H1 (cell line): ENCODE results near the gene ERICH6. TPM values are rescaled to one million over a fixed set of nuclear protein-coding genes. Genes with fewer than 3 reads are reported as not detected.

Experiments
- CTCF ChIA-PET: fragments of 300-600 bp; sonication (Branson Sonifier 250); formaldehyde crosslinking; loops from one replicate; lab custom pipeline; 2021; ENCODE audit not compliant: partially characterized antibody; lab: Charles Lee
- POLR2A ChIA-PET: fragments of 300-600 bp; sonication (Branson Sonifier 250); formaldehyde crosslinking; loops from one replicate; lab custom pipeline; 2021; ENCODE audit warnings: inconsistent platforms; ENCODE audit not compliant: partially characterized antibody; lab: Charles Lee
- DNase-seq, 2 experiments: peaks; one replicate each; pipeline versions ENCODE4 v3.0.0 to v3.0.0-alpha.2; 2010 to 2022; ENCODE audit warnings: low spot score in 2 of 2, low read depth in 1 of 2, mixed read lengths in 1 of 2
- FAIRE-seq: peaks from 2 replicates; lab custom pipeline; 2011; peaks lifted over from hg19 to GRCh38; lab: Jason Lieb, UNC
- H2AFZ ChIP-seq: 2 replicates; pipeline ENCODE4 v1.8.1; 2012; ENCODE audit warnings: low read length, inconsistent platforms
- H2AK5ac ChIP-seq: 2 replicates; pipeline ENCODE4 v1.6.1; 2013; ENCODE audit warnings: low read depth, low read length
- H2BK120ac ChIP-seq: replicated peaks from 2 replicates; pipeline ENCODE3; 2013; ENCODE audit warnings: low read depth, low read length, inconsistent platforms
- H2BK12ac ChIP-seq: 2 replicates; pipeline ENCODE4 v1.6.1; 2013; ENCODE audit warnings: low read depth, low read length
- H2BK15ac ChIP-seq: 2 replicates; pipeline ENCODE4 v1.6.1; 2013; ENCODE audit warnings: low read length
- H2BK20ac ChIP-seq: 2 replicates; pipeline ENCODE4 v1.6.1; 2013; ENCODE audit warnings: low read length
- H2BK5ac ChIP-seq: 2 replicates; pipeline ENCODE4 v1.6.1; 2013; ENCODE audit warnings: low read depth, low read length
- H3K14ac ChIP-seq: 2 replicates; pipeline ENCODE4 v1.6.1; 2013; ENCODE audit warnings: inconsistent platforms; ENCODE audit not compliant: insufficient read length
- H3K18ac ChIP-seq: 2 replicates; pipeline ENCODE4 v1.6.1; 2013; ENCODE audit warnings: low read length; ENCODE audit errors: extremely low read depth
- H3K23ac ChIP-seq: 2 replicates; pipeline ENCODE4 v1.6.1; 2013; ENCODE audit warnings: inconsistent platforms; ENCODE audit not compliant: insufficient read length
- H3K23me2 ChIP-seq: 2 replicates; pipeline ENCODE4 v1.6.1; 2013; ENCODE audit warnings: low read depth, low read length
- H3K27ac ChIP-seq: 2 replicates; pipeline ENCODE4 v1.6.1; 2011; ENCODE audit warnings: low read depth, low read length, inconsistent platforms
- H3K27me3 ChIP-seq, 4 experiments: replicated peaks in 1 of 4; 1 replicate in 1 of 4; 2 replicates in 3 of 4; pipeline versions ENCODE4 v1.6.1 to v1.8.1; 2011 to 2013; ENCODE audit warnings: low read length in 3 of 4, mild to moderate bottlenecking in 3 of 4, inconsistent platforms in 2 of 4, mixed read lengths in 2 of 4, moderate library complexity in 1 of 4; ENCODE audit not compliant: control insufficient read depth in 3 of 4, insufficient read depth in 3 of 4; ENCODE audit errors: extremely low read depth in 1 of 4
- H3K36me3 ChIP-seq, 4 experiments: 2 replicates each; pipeline versions ENCODE4 v1.6.1 to v1.8.1; 2011 to 2013; ENCODE audit warnings: mild to moderate bottlenecking in 4 of 4, low read length in 3 of 4, moderate library complexity in 2 of 4, control low read depth in 1 of 4, inconsistent platforms in 1 of 4; ENCODE audit not compliant: insufficient read depth in 4 of 4, control insufficient read depth in 2 of 4
- H3K4ac ChIP-seq: replicated peaks from 2 replicates; pipeline ENCODE3; 2013; ENCODE audit warnings: low read length, low read depth, mixed read lengths, inconsistent platforms; ENCODE audit not compliant: insufficient read length
- H3K4me1 ChIP-seq, 4 experiments: replicated peaks in 1 of 4; 1 replicate in 1 of 4; 2 replicates in 3 of 4; pipeline versions ENCODE4 v1.6.1 to v1.8.1; 2011 to 2013; ENCODE audit warnings: low read length in 3 of 4, inconsistent platforms in 2 of 4, mixed read lengths in 1 of 4; ENCODE audit not compliant: insufficient read depth in 4 of 4, control insufficient read depth in 3 of 4
- H3K4me2 ChIP-seq, 2 experiments: 2 replicates each; pipeline versions ENCODE4 v1.6.1 to v1.8.1; 2011 to 2013; ENCODE audit warnings: low read depth in 2 of 2, low read length in 2 of 2, control low read depth in 1 of 2, inconsistent platforms in 1 of 2, mild to moderate bottlenecking in 1 of 2; ENCODE audit not compliant: insufficient read depth in 1 of 2
- H3K4me3 ChIP-seq, 4 experiments: fragments of 200-600, 300-600 bp in 1 of 4; sonication (generic), shearing (Covaris generic), sonication (Bioruptor Twin) in 1 of 4; 2 replicates each; pipeline versions ENCODE4 v1.5.1 to v1.8.1; 2011 to 2016; ENCODE audit warnings: low read length in 4 of 4, low read depth in 3 of 4, control low read depth in 2 of 4, inconsistent platforms in 2 of 4, mild to moderate bottlenecking in 2 of 4, mixed read lengths in 1 of 4, moderate library complexity in 1 of 4; ENCODE audit not compliant: insufficient read depth in 2 of 4; ENCODE audit errors: extremely low read depth in 1 of 4
- H3K56ac ChIP-seq: replicated peaks from 2 replicates; pipeline ENCODE3; 2013; ENCODE audit warnings: low read depth, mild to moderate bottlenecking, mixed read lengths, low read length, inconsistent platforms; ENCODE audit not compliant: insufficient read length
- H3K79me1 ChIP-seq: 2 replicates; pipeline ENCODE4 v1.6.1; 2013; ENCODE audit warnings: low read depth, low read length, control low read depth
- H3K79me2 ChIP-seq, 2 experiments: 2 replicates each; pipeline versions ENCODE4 v1.6.1 to v1.8.1; 2012 to 2013; ENCODE audit warnings: low read length in 2 of 2, mild to moderate bottlenecking in 2 of 2, inconsistent platforms in 1 of 2; ENCODE audit not compliant: insufficient read depth in 2 of 2, control insufficient read depth in 1 of 2
- H3K9ac ChIP-seq, 4 experiments: replicated peaks in 1 of 4; 1 replicate in 1 of 4; 2 replicates in 3 of 4; pipeline versions ENCODE4 v1.6.1 to v1.8.1; 2011 to 2013; ENCODE audit warnings: low read depth in 3 of 4, low read length in 3 of 4, control low read depth in 2 of 4, mild to moderate bottlenecking in 2 of 4, moderate library complexity in 2 of 4, inconsistent platforms in 1 of 4; ENCODE audit errors: extremely low read depth in 1 of 4
- H3K9me3 ChIP-seq, 2 experiments: 2 replicates each; pipeline versions ENCODE4 v1.6.1 to v1.8.1; 2012 to 2013; ENCODE audit warnings: mild to moderate bottlenecking in 2 of 2, moderate library complexity in 2 of 2, control low read depth in 1 of 2, inconsistent platforms in 1 of 2, low read depth in 1 of 2, low read length in 1 of 2, mixed read lengths in 1 of 2; ENCODE audit not compliant: insufficient read depth in 2 of 2
- H4K20me1 ChIP-seq, 2 experiments: replicated peaks in 1 of 2; 2 replicates each; pipeline versions ENCODE3 to v1.8.1; 2011 to 2013; ENCODE audit warnings: inconsistent platforms in 2 of 2, low read length in 2 of 2, mild to moderate bottlenecking in 1 of 2; ENCODE audit not compliant: insufficient read depth in 2 of 2, control insufficient read depth in 1 of 2
- H4K5ac ChIP-seq: 2 replicates; pipeline ENCODE4 v1.6.1; 2013; ENCODE audit warnings: low read length, low read depth, mixed read lengths, inconsistent platforms; ENCODE audit not compliant: insufficient read length
- H4K8ac ChIP-seq: 2 replicates; pipeline ENCODE4 v1.8.0; 2013; ENCODE audit warnings: mild to moderate bottlenecking, moderate library complexity, low read length, inconsistent platforms; ENCODE audit not compliant: insufficient read depth; ENCODE audit errors: extremely low read depth
- H4K91ac ChIP-seq: replicated peaks from 2 replicates; pipeline ENCODE3; 2013; ENCODE audit warnings: low read length, mixed read lengths, inconsistent platforms; ENCODE audit not compliant: insufficient read length
- ASH2L ChIP-seq: fragments of 200-600, 300-600 bp; sonication (generic); IDR thresholded peaks from one replicate; pipeline ENCODE4 v1.7.1; 2017; ENCODE audit warnings: low read length
- BACH1 ChIP-seq: IDR thresholded peaks from 2 replicates; pipeline ENCODE4 v1.6.1; 2012; ENCODE audit warnings: low read length, improper control_type of control experiment
- BCL11A ChIP-seq, 2 experiments: IDR thresholded peaks; one replicate each; pipeline ENCODE4 v1.6.1; 2011; ENCODE audit warnings: low read depth in 2 of 2, low read length in 2 of 2, mild to moderate bottlenecking in 2 of 2
- CHD2 ChIP-seq: IDR thresholded peaks from 2 replicates; pipeline ENCODE4 v1.6.1; 2012; ENCODE audit warnings: low read length, improper control_type of control experiment
- CTBP2 ChIP-seq: IDR thresholded peaks from 2 replicates; pipeline ENCODE4 v1.7.0; 2011; ENCODE audit warnings: borderline replicate concordance, mild to moderate bottlenecking, moderate library complexity, mixed read lengths, low read length; ENCODE audit not compliant: insufficient read depth, insufficient read length
- EZH2 ChIP-seq: fragments of 200-600 bp; sonication (generic); IDR thresholded peaks from 2 replicates; pipeline ENCODE4 v1.7.1; 2012; ENCODE audit warnings: low read depth, mild to moderate bottlenecking, moderate library complexity, low read length, inconsistent platforms; ENCODE audit not compliant: severe bottlenecking
- GABPA ChIP-seq: IDR thresholded peaks from 2 replicates; pipeline ENCODE4 v1.6.1; 2011; ENCODE audit warnings: mild to moderate bottlenecking, low read length, moderate library complexity, borderline replicate concordance; ENCODE audit not compliant: insufficient read depth
- KDM5A ChIP-seq: fragments of 200-600 bp; IDR thresholded peaks from 2 replicates; pipeline ENCODE4 v1.7.1; 2012; ENCODE audit warnings: mild to moderate bottlenecking, low read length, inconsistent platforms, mixed read lengths
- MAFK ChIP-seq: IDR thresholded peaks from 2 replicates; pipeline ENCODE4 v1.6.1; 2012; ENCODE audit warnings: low read depth, mild to moderate bottlenecking, improper control_type of control experiment, low read length
- MAX ChIP-seq: IDR thresholded peaks from 2 replicates; pipeline ENCODE4 v1.6.1; 2012; ENCODE audit warnings: inconsistent platforms
- PHF8 ChIP-seq: fragments of 200-600 bp; sonication (generic); conservative IDR thresholded peaks from 2 replicates; pipeline ENCODE4 v1.7.1; 2012; ENCODE audit warnings: low read depth, mild to moderate bottlenecking, inconsistent platforms, low read length, moderate library complexity
- SIRT6 ChIP-seq: IDR thresholded peaks from one replicate; pipeline ENCODE4 v1.7.1; 2012; ENCODE audit warnings: low read length, inconsistent platforms
- SIX5 ChIP-seq: IDR thresholded peaks from 2 replicates; pipeline ENCODE4 v1.6.1; 2011; ENCODE audit warnings: mild to moderate bottlenecking, low read depth, low read length
- TEAD4 ChIP-seq: IDR thresholded peaks from 2 replicates; pipeline ENCODE4 v1.6.1; 2012; ENCODE audit warnings: low read depth, low read length, inconsistent platforms, mixed read lengths
- WGBS, 2 experiments: shearing (Covaris generic) in 1 of 2; methylation state at CpG; one replicate each; pipeline versions ENCODE4 v1.1.6 to v1.1.7; 2013 to 2015; ENCODE audit warnings: low lambda C conversion rate in 2 of 2, mixed read lengths in 2 of 2, inconsistent platforms in 1 of 2, low coverage in 1 of 2, missing lambda C conversion rate in 1 of 2; ENCODE audit not compliant: insufficient replicate concordance in 2 of 2, insufficient coverage in 1 of 2, insufficient read length in 1 of 2; ENCODE audit errors: extremely low coverage in 1 of 2, missing lambda C conversion rate in 1 of 2; 5-methylcytosine and 5-hydroxymethylcytosine counted together
- polyA plus RNA-seq, 7 experiments: library from polyadenylated mRNA; depleted of rRNA in 3 of 7; stranded (reverse) in 5 of 7; unstranded in 2 of 7; fragments of >200 nt in 5 of 7; fragments of 200-250 nt in 2 of 7; gene quantifications; 1 replicate in 5 of 7; 2 replicates in 1 of 7; 4 replicates in 1 of 7; pipeline versions ENCODE4 v1.2.1 to v1.2.3, GENCODE V29; 2011 to 2013; ENCODE audit warnings: missing spikeins in 2 of 7, mixed read lengths in 2 of 7
- total RNA-seq: library from RNA; stranded (reverse); fragmentation: NEBNext Ultra II Directional; extraction: Animal tissue kit (Norgen Biotek cat#: 25700); gene quantifications from 2 replicates; pipeline ENCODE4 v1.2.1, GENCODE V29; 2021

ERICH6 gene
- total and polyA plus RNA-seq, 2 of the 8 experiments (the other 6 are each of a cell fraction or from before 2014, with no cell fraction given), result not detected

- Histone ChIP-seq H4K91ac (no peak overlapping the region), H2BK20ac (no peak overlapping the region), H2AK5ac (no peak overlapping the region), H2AFZ (no peak overlapping the region), H3K9me3 (no peaks in the 10 kb centered on the region), H3K4me3 (no peak overlapping the region), H3K14ac (no peak overlapping the region), H3K23ac (no peak overlapping the region), H4K8ac (no peak overlapping the region), H2BK120ac (no peak overlapping the region), H3K36me3 (peaks cover 0 to 10% (median 1%) of the 10 kb centered on the region in 4 experiments; a peak in 2 of 8 replicates), H4K20me1 (peaks cover 1 to 3% of the 10 kb centered on the region in 2 experiments), H3K4ac (no peak overlapping the region), H3K27ac (no peak overlapping the region), H2BK12ac (no peak overlapping the region), H3K79me1 (no peaks in the 10 kb centered on the region; the same call in 1 of the 2 replicates), H3K27me3 (no peaks in the 10 kb centered on the region), H3K56ac (no peak overlapping the region), H4K5ac (no peak overlapping the region), H3K79me2 (peaks cover 12 to 78% of the 10 kb centered on the region in 2 experiments; a peak in 3 of 4 replicates), H2BK5ac (no peak overlapping the region), H3K18ac (no peak overlapping the region), H3K4me1 (peaks cover 0 to 4% (median under 1%) of the 10 kb centered on the region in 4 experiments; a peak in 2 of 7 replicates), H3K23me2 (no peaks in the 10 kb centered on the region), H3K9ac (no peak overlapping the region), H3K4me2 (no peak overlapping the region), H2BK15ac (no peak overlapping the region)
- ChIA-PET CTCF (interaction anchor here (1.1 kb wide), 1 partner anchor 10 kb away, joined by 3 read pairs; the partner anchor contains the start of gene SELENOT), POLR2A (interaction anchor here (0.8 to 1.7 kb wide), 4 partner anchors 10 to 74 kb away, joined by 3 to 5 read pairs (median 4); partner anchors contain the start of gene SELENOT)
- whole genome bisulfite sequencing, 2 experiments, result 83% methylated on average over 1 of the region's 1 CpG; no CpG with 5 or more reads in 1 of the 2 experiments
- no peak for DNase-seq
- FAIRE-seq, result no peak
- TF ChIP-seq CHD2 (no peak), MAX (no peak), BACH1 (no peak), CTBP2 (no peak), MAFK (no peak), BCL11A (IDR thresholded peaks at IDR 0.05; ENCODE audit: low read depth in 2 of 2, low read length in 2 of 2) (no peak), SIRT6 (no peak), TEAD4 (no peak), PHF8 (no peak), EZH2 (no peak), KDM5A (no peak), ASH2L (no peak), GABPA (no peak), SIX5 (no peak)
Observed at GRCh38 chr3:150612494-150612893, 91.2 kb downstream of the ERICH6 start.
